Fibroblast of lung (primary cell): ENCODE data around the gene DEFB129.

Experiments
- EZH2 ChIP-seq: IDR thresholded peaks from 2 replicates; pipeline ENCODE4 v1.5.1; 2012; ENCODE audit warnings: low read length, control low read depth, mild to moderate bottlenecking; ENCODE audit errors: missing control alignments
- TF ChIP-seq, protein P1 (sequence below), 2 donors: IDR thresholded peaks in 1 of 2; conservative IDR thresholded peaks in 1 of 2; 1 replicate in 1 of 2; 2 replicates in 1 of 2; pipeline ENCODE4 v1.5.1; 2011 to 2012; ENCODE audit warnings: low read length in 2 of 2, control low read depth in 1 of 2, inconsistent platforms in 1 of 2, low read depth in 1 of 2, mild to moderate bottlenecking in 1 of 2

DNA sequence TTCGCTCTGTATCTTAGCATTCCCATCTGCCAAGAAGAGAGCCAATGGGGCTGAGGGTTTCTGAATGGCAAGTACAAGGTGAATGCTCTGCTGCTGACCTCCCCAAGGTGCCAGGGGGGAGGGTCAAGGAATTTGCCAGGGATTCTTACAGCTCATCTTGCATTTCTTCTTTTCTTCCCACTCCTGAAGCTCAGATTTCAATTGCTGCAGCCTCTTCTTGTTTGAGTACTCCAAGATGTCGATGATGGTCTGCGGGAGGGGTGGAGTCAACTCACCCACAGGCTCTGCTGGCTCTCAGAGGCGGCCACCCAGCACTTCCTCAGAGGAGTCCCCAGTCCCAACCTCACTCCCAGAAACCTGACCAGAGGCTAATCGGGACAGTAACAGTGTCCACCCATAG, 51.1 kb downstream of the DEFB129 start:
- TF ChIP-seq, protein P1, sequence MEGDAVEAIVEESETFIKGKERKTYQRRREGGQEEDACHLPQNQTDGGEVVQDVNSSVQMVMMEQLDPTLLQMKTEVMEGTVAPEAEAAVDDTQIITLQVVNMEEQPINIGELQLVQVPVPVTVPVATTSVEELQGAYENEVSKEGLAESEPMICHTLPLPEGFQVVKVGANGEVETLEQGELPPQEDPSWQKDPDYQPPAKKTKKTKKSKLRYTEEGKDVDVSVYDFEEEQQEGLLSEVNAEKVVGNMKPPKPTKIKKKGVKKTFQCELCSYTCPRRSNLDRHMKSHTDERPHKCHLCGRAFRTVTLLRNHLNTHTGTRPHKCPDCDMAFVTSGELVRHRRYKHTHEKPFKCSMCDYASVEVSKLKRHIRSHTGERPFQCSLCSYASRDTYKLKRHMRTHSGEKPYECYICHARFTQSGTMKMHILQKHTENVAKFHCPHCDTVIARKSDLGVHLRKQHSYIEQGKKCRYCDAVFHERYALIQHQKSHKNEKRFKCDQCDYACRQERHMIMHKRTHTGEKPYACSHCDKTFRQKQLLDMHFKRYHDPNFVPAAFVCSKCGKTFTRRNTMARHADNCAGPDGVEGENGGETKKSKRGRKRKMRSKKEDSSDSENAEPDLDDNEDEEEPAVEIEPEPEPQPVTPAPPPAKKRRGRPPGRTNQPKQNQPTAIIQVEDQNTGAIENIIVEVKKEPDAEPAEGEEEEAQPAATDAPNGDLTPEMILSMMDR (conservative IDR thresholded peaks at IDR 0.05 in 1 of 2, IDR thresholded peaks at IDR 0.05 in 1 of 2; ENCODE audit: low read depth in 1 of 2, low read length in 2 of 2) = no peak
- TF ChIP-seq EZH2 = no peak
